GM21737 (cell line): ENCODE data around the gene RSPH9.
A peak's percentile ranks its signal among the peaks of the same experiment; 100 is the strongest.
"Not testable (repeated sequence)": the region's sequence is repeated elsewhere in the genome, so short reads cannot be mapped to it uniquely, and the experiment has no call there.

ENCODE experiments used
- ATAC-seq: cut with Tn5 transposase; IDR thresholded peaks from one replicate; pipeline ENCODE4 v1.9.1; 2021; ENCODE audit warnings: mild to moderate bottlenecking, moderate library complexity; ENCODE audit not compliant: unreplicated experiment

RSPH9 gene

GRCh38 chr6:43682724-43683429, 38.0 kb downstream of the RSPH9 start:
- ATAC-seq = no peak

- ATAC-seq = peak; percentile 48
Measured at GRCh38 chr6:43683708-43684455, 39.0 kb downstream of the RSPH9 start.

- no peak for ATAC-seq
Measured at GRCh38 chr6:43687079-43687436, 42.2 kb downstream of the RSPH9 start.

GRCh38 chr6:43687437-43688347, 42.9 kb downstream of the RSPH9 start, which contains the start of gene MRPS18A:
MRPS18A (minus strand) TSS chr6:43687791; CDS start chr6:43687779, 12 bp downstream.
- peak; percentile 81 for ATAC-seq

GRCh38 chr6:43689421-43689820, 44.6 kb downstream of the RSPH9 start:
- ATAC-seq = no peak

GRCh38 chr6:43695215-43695966, 50.6 kb downstream of the RSPH9 start:
- no peak for ATAC-seq

GRCh38 chr6:43695967-43696291, 51.1 kb downstream of the RSPH9 start:
- ATAC-seq = no peak

- no peak for ATAC-seq
Measured at GRCh38 chr6:43697421-43697820, 52.6 kb downstream of the RSPH9 start.

- no peak for ATAC-seq
Measured at GRCh38 chr6:43698584-43699349, 53.9 kb downstream of the RSPH9 start.

- no peak for ATAC-seq
Measured at GRCh38 chr6:43699564-43700186, 54.8 kb downstream of the RSPH9 start.

GRCh38 chr6:43700939-43701560, 56.2 kb downstream of the RSPH9 start:
- not testable (repeated sequence) for ATAC-seq

GRCh38 chr6:43702171-43702533, 57.3 kb downstream of the RSPH9 start:
- no peak for ATAC-seq

GRCh38 chr6:43702534-43703440, 58.0 kb downstream of the RSPH9 start:
- ATAC-seq = no peak

- no peak for ATAC-seq
Measured at GRCh38 chr6:43703512-43704429, 58.9 kb downstream of the RSPH9 start.

GRCh38 chr6:43705996-43706395, 61.2 kb downstream of the RSPH9 start:
- no peak for ATAC-seq

GRCh38 chr6:43706788-43707187, 62.0 kb downstream of the RSPH9 start:
- ATAC-seq = no peak

GRCh38 chr6:43707269-43707668, 62.4 kb downstream of the RSPH9 start:
- no peak for ATAC-seq
